Fibroblast of lung (primary cell): ENCODE results near the gene ATP11A. TPM values are rescaled to one million over a fixed set of nuclear protein-coding genes. Genes with fewer than 3 reads are reported as not detected.

Experiments used
- DNase-seq, 2 donors: peaks; one replicate each; pipeline versions ENCODE4 v3.0.0 to v3.0.0-alpha.2; 2010; ENCODE audit warnings: low read depth in 2 of 2
- H2AFZ ChIP-seq: 2 replicates; pipeline ENCODE4 v1.5.1; 2012; ENCODE audit warnings: low read length, control low read depth, inconsistent platforms
- H3K27ac ChIP-seq: 2 replicates; pipeline ENCODE4 v1.5.1; 2011; ENCODE audit warnings: low read length, control low read depth; ENCODE audit not compliant: insufficient read depth
- H3K27me3 ChIP-seq: 2 replicates; pipeline ENCODE4 v1.5.1; 2011; ENCODE audit warnings: mild to moderate bottlenecking, low read length; ENCODE audit not compliant: control insufficient read depth, insufficient read depth
- H3K36me3 ChIP-seq: 2 replicates; pipeline ENCODE4 v1.5.1; 2011; ENCODE audit warnings: low read length; ENCODE audit not compliant: control insufficient read depth, insufficient read depth
- H3K4me1 ChIP-seq: 2 replicates; pipeline ENCODE4 v1.5.1; 2011; ENCODE audit warnings: low read length; ENCODE audit not compliant: control insufficient read depth, insufficient read depth; ENCODE audit errors: extremely low read depth
- H3K4me2 ChIP-seq: 2 replicates; pipeline ENCODE4 v1.5.1; 2011; ENCODE audit warnings: low read length, control low read depth; ENCODE audit not compliant: insufficient read depth; ENCODE audit errors: extremely low read depth
- H3K4me3 ChIP-seq, 4 experiments: fragments of 200-600 bp in 1 of 4; sonication (generic) in 1 of 4; replicated peaks in 1 of 4; 2 replicates each; pipeline ENCODE4 v1.5.1; 2011 to 2016; ENCODE audit warnings: low read length in 4 of 4, low read depth in 3 of 4, mild to moderate bottlenecking in 3 of 4, control low read depth in 2 of 4, inconsistent platforms in 1 of 4, mixed read lengths in 1 of 4; ENCODE audit not compliant: insufficient read depth in 1 of 4; ENCODE audit errors: control extremely low read depth in 1 of 4
- H3K79me2 ChIP-seq: 2 replicates; pipeline ENCODE4 v1.5.1; 2012; ENCODE audit warnings: mild to moderate bottlenecking, low read length, inconsistent platforms; ENCODE audit not compliant: control insufficient read depth, insufficient read depth
- H3K9ac ChIP-seq: 2 replicates; pipeline ENCODE4 v1.5.1; 2011; ENCODE audit warnings: mild to moderate bottlenecking, low read length, control low read depth; ENCODE audit not compliant: insufficient read depth
- H3K9me3 ChIP-seq: 2 replicates; pipeline ENCODE4 v1.5.1; 2012; ENCODE audit warnings: low read depth, low read length; ENCODE audit not compliant: control insufficient read depth, insufficient read depth
- H4K20me1 ChIP-seq: 2 replicates; pipeline ENCODE4 v1.5.1; 2011; ENCODE audit warnings: low read length; ENCODE audit not compliant: control insufficient read depth, insufficient read depth; ENCODE audit errors: extremely low read depth
- CTCF ChIP-seq, 2 donors: IDR thresholded peaks in 1 of 2; conservative IDR thresholded peaks in 1 of 2; 1 replicate in 1 of 2; 2 replicates in 1 of 2; pipeline ENCODE4 v1.5.1; 2011 to 2012; ENCODE audit warnings: low read length in 2 of 2, control low read depth in 1 of 2, inconsistent platforms in 1 of 2, low read depth in 1 of 2, mild to moderate bottlenecking in 1 of 2
- EZH2 ChIP-seq: IDR thresholded peaks from 2 replicates; pipeline ENCODE4 v1.5.1; 2012; ENCODE audit warnings: low read length, control low read depth, mild to moderate bottlenecking; ENCODE audit errors: missing control alignments
- polyA plus RNA-seq, 2 donors: library from polyadenylated mRNA; depleted of rRNA in 1 of 2; stranded (reverse) in 1 of 2; unstranded in 1 of 2; fragments of >200 nt; gene quantifications; 2 replicates each; pipeline ENCODE4 v1.2.1, GENCODE V29; 2011 to 2012; ENCODE audit warnings: missing spikeins in 1 of 2
- total RNA-seq: library from RNA; depleted of rRNA; stranded (reverse); fragments of >200 nt; gene quantifications from 2 replicates; pipeline ENCODE4 v1.2.1, GENCODE V29; 2014

The ATP11A gene
- total and polyA plus RNA-seq, 2 donors (not counting 1 experiment from before 2014, with no cell fraction given), result 2.3 to 7.8 TPM

- Histone ChIP-seq H2AFZ (no peak overlapping the region), H3K4me2 (no peak overlapping the region), H3K4me1 (no peaks in the 10 kb centered on the region), H3K9me3 (no peaks in the 10 kb centered on the region), H3K36me3 (no peaks in the 10 kb centered on the region), H3K79me2 (no peaks in the 10 kb centered on the region), H4K20me1 (no peaks in the 10 kb centered on the region), H3K4me3 (no peak overlapping the region), H3K27ac (no peak overlapping the region), H3K9ac (no peak overlapping the region), H3K27me3 (no peaks in the 10 kb centered on the region)
- no peak for TF ChIP-seq EZH2
- no peak for TF ChIP-seq CTCF (conservative IDR thresholded peaks at IDR 0.05 in 1 of 2, IDR thresholded peaks at IDR 0.05 in 1 of 2; ENCODE audit: low read depth in 1 of 2, low read length in 2 of 2)
- peak in 1 of 2 donors; percentile 27 for DNase-seq
Measured at GRCh38 chr13:112733661-112734379, 44.0 kb downstream of the ATP11A start.

- Histone ChIP-seq H3K4me1 (no peaks in the 10 kb centered on the region), H3K27me3 (no peaks in the 10 kb centered on the region), H3K79me2 (no peaks in the 10 kb centered on the region), H3K4me2 (no peak overlapping the region), H2AFZ (no peak overlapping the region), H3K4me3 (no peak overlapping the region), H4K20me1 (no peaks in the 10 kb centered on the region), H3K9ac (no peak overlapping the region), H3K27ac (no peak overlapping the region), H3K9me3 (no peaks in the 10 kb centered on the region), H3K36me3 (no peaks in the 10 kb centered on the region)
- DNase-seq, result no peak
- TF ChIP-seq EZH2, result no peak
Measured at GRCh38 chr13:112734696-112735547, 45.1 kb downstream of the ATP11A start.

GRCh38 chr13:112735791-112736190, 46.0 kb downstream of the ATP11A start:
- H3K4me2 ChIP-seq, result no peak overlapping the region
- TF ChIP-seq CTCF (conservative IDR thresholded peaks at IDR 0.05 in 1 of 2, IDR thresholded peaks at IDR 0.05 in 1 of 2; ENCODE audit: low read depth in 1 of 2, low read length in 2 of 2), result no peak
- DNase-seq, result no peak
- no peak overlapping the region for H3K9ac ChIP-seq
- H3K27ac ChIP-seq, result no peak overlapping the region
- H2AFZ ChIP-seq, result no peak overlapping the region
- H3K27me3 ChIP-seq, result no peaks in the 10 kb centered on the region
- no peaks in the 10 kb centered on the region for H4K20me1 ChIP-seq
- H3K79me2 ChIP-seq, result no peaks in the 10 kb centered on the region
- peaks cover 2% of the 10 kb centered on the region for H3K4me1 ChIP-seq
- no peaks in the 10 kb centered on the region for H3K36me3 ChIP-seq
- no peaks in the 10 kb centered on the region for H3K9me3 ChIP-seq
- no peak overlapping the region for H3K4me3 ChIP-seq
